T-helper 1 cell (primary cell): Measurements from ENCODE around the gene SPATA20.

ENCODE experiments used
- DNase-seq, 5 donors: peaks; one replicate each; pipeline ENCODE4 v3.0.0-alpha.2; 2012 to 2020

The SPATA20 gene

GRCh38 chr17:50540560-50541401, 6.2 kb upstream of the SPATA20 start:
- no peak for DNase-seq

DNA sequence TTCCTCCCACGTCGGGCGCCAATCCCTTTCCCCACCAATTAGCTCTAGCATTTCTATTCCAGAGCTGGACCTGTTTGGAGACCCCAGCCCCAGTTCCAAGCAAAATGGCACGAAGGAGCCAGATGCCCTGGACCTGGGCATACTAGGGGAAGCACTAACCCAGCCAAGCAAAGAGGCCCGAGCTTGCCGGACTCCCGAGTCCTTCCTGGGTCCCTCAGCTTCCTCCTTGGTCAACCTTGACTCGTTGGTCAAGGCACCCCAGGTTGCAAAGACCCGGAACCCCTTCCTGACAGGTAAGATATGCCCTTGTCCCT, 5.6 kb upstream of the SPATA20 start:
- DNase-seq: no peak

- DNase-seq: peak; percentile 68 to 78 (median 72)
These were observed 5.0 kb upstream of the SPATA20 start for GRCh38 chr17:50541716-50542688.

DNA sequence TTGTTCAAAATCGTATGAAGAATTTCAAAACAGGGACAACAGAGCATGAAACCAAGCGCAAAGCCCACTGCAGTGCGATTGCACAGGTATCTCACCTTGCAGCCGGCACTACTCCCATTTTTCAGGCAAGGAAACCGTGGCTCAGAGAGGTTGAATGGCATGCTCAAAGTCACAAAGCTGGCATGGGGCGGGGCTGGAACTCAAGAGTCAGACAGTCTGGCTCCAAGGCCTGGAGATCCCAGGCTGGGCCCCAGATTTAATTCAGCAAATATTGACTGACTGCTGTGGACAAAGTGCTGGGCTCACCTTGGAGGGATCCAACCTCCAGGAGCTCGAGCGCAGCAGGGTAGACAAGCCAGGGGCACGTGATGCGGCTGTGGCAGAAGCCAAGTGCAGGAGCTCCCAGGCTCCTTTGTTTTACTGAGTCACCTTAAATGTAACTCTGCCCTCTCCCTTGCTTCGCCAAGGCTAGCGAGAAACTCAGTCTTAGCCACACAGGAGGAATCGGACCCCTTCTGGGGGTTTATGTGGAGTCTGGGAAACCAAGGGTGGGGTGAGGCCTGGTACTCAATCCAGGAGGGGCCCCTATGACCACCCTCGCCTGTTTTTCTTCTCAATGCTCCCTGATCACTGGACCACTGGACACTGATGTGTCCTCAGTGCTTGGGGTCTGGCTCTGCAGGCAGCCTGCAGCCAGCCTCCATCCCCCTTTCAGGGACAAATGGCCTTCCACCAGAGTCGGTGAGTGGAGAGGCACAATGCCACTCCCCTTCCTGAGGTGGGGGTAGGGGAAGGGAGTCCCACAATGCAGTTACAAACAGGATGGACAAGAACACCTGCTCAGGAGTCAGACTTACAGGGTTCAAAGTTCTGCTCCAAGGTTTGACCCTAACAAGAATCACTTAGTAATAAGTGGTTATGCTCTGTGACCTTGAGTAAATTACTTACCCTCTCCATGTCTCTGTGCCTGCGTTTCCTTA, 3.9 kb upstream of the SPATA20 start:
- DNase-seq: no peak

DNA sequence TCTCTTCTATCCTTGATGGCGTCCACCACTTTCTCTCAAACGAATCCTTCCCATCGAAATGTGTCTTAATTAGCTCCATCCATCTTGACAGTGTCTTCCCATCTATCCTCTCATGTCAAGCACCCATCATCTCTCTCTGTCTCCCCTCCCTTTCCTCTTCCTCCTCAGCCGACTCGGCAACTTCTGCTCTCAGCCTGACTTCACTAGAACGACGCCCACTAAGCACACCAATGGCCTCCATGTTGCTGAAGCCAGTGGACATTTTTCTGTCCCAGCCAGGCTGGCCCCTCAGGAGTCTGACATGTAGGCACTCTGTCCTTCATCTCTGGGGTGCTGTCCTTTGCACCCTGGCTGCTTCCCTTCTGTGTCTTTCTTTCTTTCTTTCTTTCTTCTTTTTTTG, 2.5 kb upstream of the SPATA20 start:
- DNase-seq: no peak

DNA sequence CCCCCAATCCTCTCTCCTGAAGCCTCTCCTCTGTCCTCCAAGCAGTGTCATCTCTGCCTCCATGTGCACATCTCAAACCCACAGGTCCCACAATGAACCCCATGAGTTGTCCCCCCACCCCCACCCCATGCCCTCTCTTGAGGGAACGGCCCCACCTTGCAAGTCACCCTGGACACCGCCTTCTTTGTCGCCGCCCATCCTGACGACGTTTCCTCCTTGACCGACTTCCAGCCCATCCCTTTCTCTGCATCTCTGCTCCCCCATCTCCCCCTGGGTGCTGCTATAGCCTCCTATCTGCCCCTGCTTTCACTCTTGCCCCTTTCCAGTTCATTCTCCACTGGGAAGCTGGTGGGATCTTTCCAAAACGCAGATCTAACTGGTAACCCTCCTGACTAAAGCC, 1.7 kb upstream of the SPATA20 start:
- no peak for DNase-seq

DNA sequence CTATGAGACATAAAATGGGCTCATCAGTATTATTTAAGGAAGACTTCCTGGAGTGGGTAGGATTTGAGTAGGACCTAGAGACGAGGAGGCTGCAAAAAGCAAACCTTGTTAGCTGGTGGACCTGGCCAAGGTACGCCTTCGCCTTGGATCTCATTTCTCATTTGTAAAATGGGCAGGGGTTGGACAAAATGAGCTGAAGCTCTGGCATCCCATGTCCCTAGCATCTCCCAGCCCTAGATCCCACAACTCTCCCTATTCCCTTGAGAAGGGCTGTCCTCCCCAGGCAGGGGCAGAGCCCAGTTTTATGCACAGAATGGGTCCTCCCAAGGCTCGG, 306 bp upstream of the SPATA20 start:
- no peak for DNase-seq

DNA sequence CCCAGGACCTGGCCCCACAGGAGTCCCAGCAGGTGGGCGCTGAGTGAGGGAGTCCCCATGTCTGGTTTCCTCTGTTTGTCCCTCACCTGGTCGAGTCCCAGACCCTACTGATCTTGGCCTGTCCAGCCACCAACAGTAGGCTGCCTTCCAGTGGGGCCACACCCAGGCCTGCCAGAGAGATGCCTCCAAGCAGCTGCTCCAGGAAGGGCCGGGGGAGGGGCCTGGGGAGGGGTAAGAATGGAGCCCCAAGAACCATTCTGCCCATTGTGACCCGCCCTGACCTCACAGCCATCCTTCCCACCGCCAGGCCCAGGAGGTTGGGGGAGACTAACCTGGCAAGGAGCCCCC, 736 bp downstream of the SPATA20 start:
- DNase-seq: no peak

- no peak for DNase-seq
These were observed 1.9 kb downstream of the SPATA20 start for GRCh38 chr17:50548831-50549230.

DNA sequence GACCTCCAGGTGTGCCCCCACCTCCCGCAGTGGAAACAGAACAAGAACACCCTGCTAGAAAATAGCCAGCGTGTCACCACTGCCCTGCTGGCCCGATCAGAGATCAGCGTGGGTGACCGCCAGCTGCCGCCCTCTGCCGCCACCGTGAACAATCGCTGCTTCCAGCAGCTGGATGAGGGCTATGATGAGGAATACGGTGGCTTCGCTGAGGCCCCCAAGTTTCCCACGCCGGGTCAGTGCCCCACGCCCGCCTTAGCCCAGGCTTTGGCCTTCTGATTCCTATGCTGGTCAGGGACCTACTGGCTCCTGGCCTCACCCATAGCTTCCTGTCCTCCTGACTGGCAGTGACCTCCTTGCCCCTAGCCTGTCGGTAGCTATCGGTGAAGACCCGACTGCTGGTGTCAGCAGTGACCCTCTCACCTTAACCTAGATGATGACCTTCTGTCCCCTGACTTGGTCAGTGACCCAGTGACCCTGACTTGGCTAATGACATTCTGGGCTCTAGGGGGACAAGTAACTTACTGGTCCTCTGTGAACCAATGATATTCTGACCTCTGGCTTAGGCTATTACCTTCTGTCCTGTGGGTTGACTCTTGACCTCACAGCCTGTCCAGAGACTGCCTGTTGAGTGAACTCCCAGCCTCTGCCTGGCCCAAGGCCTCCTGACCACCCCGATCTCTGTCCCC, 2.4 kb downstream of the SPATA20 start:
- no peak for DNase-seq

DNA sequence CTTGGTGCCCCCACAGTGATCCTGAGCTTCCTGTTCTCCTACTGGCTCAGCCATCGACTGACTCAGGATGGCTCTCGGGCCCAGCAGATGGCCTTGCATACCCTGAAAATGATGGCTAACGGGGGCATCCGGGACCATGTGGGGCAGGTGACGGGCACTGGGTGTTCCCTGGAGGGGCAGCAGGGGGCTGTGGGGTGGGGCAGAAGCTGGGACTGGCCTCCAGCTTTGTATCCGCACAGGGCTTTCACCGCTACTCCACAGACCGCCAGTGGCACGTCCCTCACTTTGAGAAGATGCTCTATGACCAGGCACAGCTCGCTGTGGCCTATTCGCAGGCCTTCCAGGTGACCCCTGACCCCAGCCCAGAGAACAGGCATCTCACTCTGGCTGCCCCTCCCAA, 3.0 kb downstream of the SPATA20 start:
- DNase-seq: no peak

DNA sequence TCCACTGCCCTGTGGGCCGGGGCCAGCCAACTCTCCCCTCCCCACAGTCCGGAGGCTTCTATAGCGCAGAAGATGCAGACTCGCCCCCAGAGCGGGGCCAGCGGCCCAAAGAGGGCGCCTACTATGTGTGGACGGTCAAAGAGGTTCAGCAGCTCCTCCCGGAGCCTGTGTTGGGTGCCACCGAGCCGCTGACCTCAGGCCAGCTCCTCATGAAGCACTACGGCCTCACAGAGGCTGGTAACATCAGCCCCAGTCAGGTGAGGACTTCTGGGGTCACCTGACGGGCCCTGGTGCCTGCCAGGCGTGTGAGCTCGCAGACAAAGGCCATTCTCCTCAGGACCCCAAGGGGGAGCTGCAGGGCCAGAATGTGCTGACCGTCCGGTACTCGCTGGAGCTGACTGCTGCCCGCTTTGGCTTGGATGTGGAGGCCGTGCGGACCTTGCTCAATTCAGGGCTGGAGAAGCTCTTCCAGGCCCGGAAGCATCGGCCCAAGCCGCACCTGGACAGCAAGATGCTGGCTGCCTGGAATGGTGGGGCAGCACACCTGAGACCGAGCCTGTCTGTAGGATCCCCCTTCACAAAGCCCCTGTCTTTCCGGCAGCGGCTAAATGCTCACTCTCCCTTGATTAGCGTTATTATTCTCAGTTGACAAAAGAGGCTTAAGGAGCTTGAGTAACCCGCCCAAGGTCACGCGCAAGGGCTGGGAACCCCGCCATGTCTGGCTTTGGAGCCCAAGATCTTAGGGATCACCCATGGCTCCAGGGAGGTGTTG, 3.9 kb downstream of the SPATA20 start:
- DNase-seq: no peak

DNA sequence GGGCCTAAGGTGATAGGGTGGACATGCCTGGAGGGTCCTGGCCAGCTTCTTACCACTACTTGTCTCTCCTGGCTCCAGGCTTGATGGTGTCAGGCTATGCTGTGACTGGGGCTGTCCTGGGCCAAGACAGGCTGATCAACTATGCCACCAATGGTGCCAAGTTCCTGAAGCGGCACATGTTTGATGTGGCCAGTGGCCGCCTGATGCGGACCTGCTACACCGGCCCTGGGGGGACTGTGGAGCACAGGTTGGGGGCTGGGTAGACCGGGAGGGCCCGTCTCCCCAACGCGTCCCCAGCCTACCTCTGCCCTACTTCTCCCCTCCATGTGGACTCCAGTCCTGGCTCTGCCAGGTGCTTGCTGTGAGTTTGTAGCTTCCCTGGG, 4.5 kb downstream of the SPATA20 start:
- no peak for DNase-seq

GRCh38 chr17:50551884-50552283, 4.9 kb downstream of the SPATA20 start:
- DNase-seq: no peak

GRCh38 chr17:50554201-50554600, 7.2 kb downstream of the SPATA20 start:
- no peak for DNase-seq

DNA sequence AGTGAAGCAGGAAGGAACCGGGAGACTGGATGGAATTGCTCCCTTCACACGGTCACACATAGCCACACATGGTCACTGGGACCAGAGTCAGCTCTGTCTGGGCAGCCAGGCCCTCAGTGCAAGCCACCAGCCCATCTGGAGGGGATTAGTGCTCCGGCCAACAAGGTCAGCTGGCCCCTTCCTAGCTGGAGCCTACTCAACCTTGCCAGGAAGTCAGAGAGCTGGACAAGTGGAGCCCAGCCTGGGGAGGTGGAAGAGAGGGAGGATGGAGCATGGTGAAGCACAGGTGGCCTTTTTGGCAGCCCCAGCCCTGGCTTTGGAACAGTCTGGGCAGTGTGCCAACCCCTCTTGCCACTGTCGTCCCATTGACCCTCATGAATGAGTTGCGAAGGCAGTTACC, 9.8 kb downstream of the SPATA20 start:
- no peak for DNase-seq

- no peak for DNase-seq
These were observed 10.7 kb downstream of the SPATA20 start for GRCh38 chr17:50557630-50558029.

DNA sequence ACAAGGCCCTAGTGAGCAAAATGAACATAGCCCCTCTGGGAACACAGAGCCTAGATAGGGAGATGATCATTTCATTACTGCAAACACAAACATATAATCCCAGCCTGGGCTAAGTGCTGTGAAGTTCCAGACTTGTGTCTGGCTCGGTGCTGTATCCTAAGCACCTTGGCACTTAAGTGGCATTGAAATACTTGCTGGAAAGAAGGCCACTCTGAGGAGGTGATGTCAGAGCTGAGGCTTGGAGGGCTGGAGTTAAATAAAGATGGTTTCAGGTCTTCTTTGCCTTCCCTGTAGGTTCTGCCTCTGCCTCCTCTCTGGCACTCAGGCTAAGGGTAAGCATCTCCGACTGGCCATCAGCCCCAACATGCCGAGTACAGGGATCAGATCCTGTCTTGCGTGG, 11.1 kb downstream of the SPATA20 start:
- no peak for DNase-seq

DNA sequence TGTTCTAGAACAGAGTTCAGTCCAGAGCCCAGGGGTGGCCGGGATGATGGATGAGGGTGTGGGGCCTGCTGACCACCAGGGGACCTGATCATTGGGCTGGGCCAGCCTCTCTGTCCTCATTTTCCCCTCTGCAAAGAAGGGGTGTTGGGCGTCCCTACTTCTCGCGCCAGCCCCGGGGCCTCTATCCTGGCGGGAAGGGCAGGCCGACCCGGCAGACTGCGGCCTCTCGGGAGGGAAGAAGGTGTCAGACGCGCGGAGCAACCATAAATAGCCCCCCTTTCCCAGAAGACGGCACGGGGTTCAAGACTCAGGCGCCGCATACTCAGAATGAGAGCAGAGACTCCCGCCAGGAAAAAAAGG, 11.6 kb downstream of the SPATA20 start:
- no peak for DNase-seq

- no peak for DNase-seq
These were observed 12.1 kb downstream of the SPATA20 start for GRCh38 chr17:50558941-50559614.

GRCh38 chr17:50559674-50560184, 12.8 kb downstream of the SPATA20 start:
- peak in 1 of 5 donors; percentile 22 for DNase-seq
